DND-41 (cell line): ENCODE results near the gene RNASE13.

Experiments used
- ATAC-seq: fragments of 200-7000 bp; cut with Tn5 transposase; 3 replicates; pipeline ENCODE4 v1.9.1; 2021; ENCODE audit warnings: low read depth; ENCODE audit not compliant: insufficient read depth
- DNase-seq: peaks from one replicate; pipeline ENCODE4 v3.0.0-alpha.2; 2020
- H2AFZ ChIP-seq: 2 replicates; pipeline ENCODE4 v1.6.0; 2012; ENCODE audit warnings: low read depth, low read length
- H3K27ac ChIP-seq: 2 replicates; pipeline ENCODE4 v1.5.1; 2012; ENCODE audit warnings: low read length, inconsistent platforms
- H3K27me3 ChIP-seq: fragments of 200-600 bp; sonication (generic); 2 replicates; pipeline ENCODE4 v1.6.0; 2012; ENCODE audit warnings: low read length, mild to moderate bottlenecking, inconsistent platforms; ENCODE audit not compliant: insufficient read depth, poor library complexity
- H3K36me3 ChIP-seq: 2 replicates; pipeline ENCODE4 v1.5.1; 2012; ENCODE audit warnings: low read length, inconsistent platforms; ENCODE audit not compliant: insufficient read depth
- H3K4me1 ChIP-seq: 2 replicates; pipeline ENCODE4 v1.5.1; 2012; ENCODE audit warnings: mild to moderate bottlenecking, low read length; ENCODE audit not compliant: insufficient read depth
- H3K4me2 ChIP-seq: 2 replicates; pipeline ENCODE4 v1.6.0; 2012; ENCODE audit warnings: mild to moderate bottlenecking, moderate library complexity, low read length, inconsistent platforms; ENCODE audit not compliant: insufficient read depth
- H3K4me3 ChIP-seq, 2 experiments: fragments of 200-600 bp in 1 of 2; shearing (Covaris generic) in 1 of 2; 2 replicates each; pipeline ENCODE4 v1.5.1; 2012 to 2016; ENCODE audit warnings: inconsistent platforms in 2 of 2, low read length in 2 of 2, mild to moderate bottlenecking in 2 of 2, low read depth in 1 of 2, moderate library complexity in 1 of 2
- H3K79me2 ChIP-seq: 2 replicates; pipeline ENCODE4 v1.6.0; 2012; ENCODE audit warnings: low read length, inconsistent platforms; ENCODE audit not compliant: insufficient read depth
- H3K9ac ChIP-seq: 2 replicates; pipeline ENCODE4 v1.6.0; 2012; ENCODE audit warnings: low read depth, mild to moderate bottlenecking, inconsistent platforms, low read length, moderate library complexity
- H3K9me3 ChIP-seq: 2 replicates; pipeline ENCODE4 v1.5.1; 2012; ENCODE audit warnings: low read length, moderate library complexity, mild to moderate bottlenecking, inconsistent platforms; ENCODE audit not compliant: insufficient read depth, severe bottlenecking
- H4K20me1 ChIP-seq: 2 replicates; pipeline ENCODE4 v1.6.0; 2012; ENCODE audit warnings: low read length; ENCODE audit not compliant: insufficient read depth
- EZH2 ChIP-seq: IDR thresholded peaks from 3 replicates; pipeline ENCODE4 v1.6.1; 2012; ENCODE audit warnings: borderline replicate concordance, low read depth, mild to moderate bottlenecking, moderate library complexity, low read length, inconsistent platforms; ENCODE audit not compliant: severe bottlenecking
- TF ChIP-seq, protein P1 (sequence below): IDR thresholded peaks from 2 replicates; pipeline ENCODE4 v1.5.1; 2012; ENCODE audit warnings: borderline replicate concordance, low read length, moderate library complexity, mild to moderate bottlenecking; ENCODE audit not compliant: poor library complexity, severe bottlenecking; ENCODE audit errors: extremely low read depth

RNASE13 gene

DNA sequence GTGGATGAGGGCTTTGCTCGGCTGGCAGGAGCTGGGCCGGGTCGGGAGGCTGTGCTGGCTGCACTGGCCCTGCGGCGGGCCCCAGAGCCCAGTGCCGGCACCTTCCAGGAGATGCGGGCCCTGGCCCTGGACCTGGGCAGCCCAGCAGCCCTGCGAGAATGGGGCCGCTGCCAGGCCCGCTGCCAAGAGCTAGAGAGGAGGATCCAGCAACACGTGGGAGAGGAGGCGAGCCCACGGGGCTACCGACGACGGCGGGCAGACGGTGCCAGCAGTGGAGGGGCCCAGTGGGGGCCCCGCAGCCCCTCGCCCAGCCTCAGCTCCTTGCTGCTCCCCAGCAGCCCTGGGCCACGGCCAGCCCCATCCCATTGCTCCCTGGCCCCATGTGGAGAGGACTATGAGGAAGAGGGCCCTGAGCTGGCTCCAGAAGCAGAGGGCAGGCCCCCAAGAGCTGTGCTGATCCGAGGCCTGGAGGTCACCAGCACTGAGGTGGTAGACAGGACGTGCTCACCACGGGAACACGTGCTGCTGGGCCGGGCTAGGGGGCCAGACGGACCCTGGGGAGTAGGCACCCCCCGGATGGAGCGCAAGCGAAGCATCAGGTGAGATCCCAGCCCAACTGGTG, 47.0 kb upstream of the RNASE13 start:
- no peak for ATAC-seq
- no peaks in the 10 kb centered on the region for H3K4me1 ChIP-seq

DNA sequence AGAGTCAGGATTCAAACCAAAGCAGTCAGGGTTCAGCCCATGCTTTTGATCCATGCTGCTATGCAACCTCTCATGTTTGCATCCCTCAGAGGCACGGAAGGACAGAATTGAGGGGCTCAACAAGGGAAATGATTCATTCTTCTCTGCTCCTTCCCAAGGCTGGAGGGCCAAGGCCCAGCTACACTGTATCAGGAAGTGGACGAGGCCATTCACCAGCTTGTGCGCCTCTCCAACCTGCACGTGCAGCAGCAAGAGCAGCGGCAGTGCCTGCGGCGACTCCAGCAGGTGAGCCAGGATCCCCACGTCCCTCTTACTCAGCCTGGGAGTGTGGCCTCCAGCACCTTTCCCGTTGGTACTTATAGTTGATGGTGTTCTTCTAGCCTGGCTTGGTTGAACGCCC, 44.1 kb upstream of the RNASE13 start:
- ATAC-seq (no peak), DNase-seq (no peak)
- H3K36me3 ChIP-seq, result no peaks in the 10 kb centered on the region
- no peaks in the 10 kb centered on the region for H4K20me1 ChIP-seq
- no peak overlapping the region for H3K4me3 ChIP-seq
- H2AFZ ChIP-seq, result no peak overlapping the region
- H3K9me3 ChIP-seq, result no peaks in the 10 kb centered on the region
- no peak overlapping the region for H3K9ac ChIP-seq
- no peaks in the 10 kb centered on the region for H3K4me1 ChIP-seq
- no peak overlapping the region for H3K4me2 ChIP-seq
- no peak overlapping the region for H3K27ac ChIP-seq
- H3K79me2 ChIP-seq, result no peaks in the 10 kb centered on the region
- TF ChIP-seq, protein P1, sequence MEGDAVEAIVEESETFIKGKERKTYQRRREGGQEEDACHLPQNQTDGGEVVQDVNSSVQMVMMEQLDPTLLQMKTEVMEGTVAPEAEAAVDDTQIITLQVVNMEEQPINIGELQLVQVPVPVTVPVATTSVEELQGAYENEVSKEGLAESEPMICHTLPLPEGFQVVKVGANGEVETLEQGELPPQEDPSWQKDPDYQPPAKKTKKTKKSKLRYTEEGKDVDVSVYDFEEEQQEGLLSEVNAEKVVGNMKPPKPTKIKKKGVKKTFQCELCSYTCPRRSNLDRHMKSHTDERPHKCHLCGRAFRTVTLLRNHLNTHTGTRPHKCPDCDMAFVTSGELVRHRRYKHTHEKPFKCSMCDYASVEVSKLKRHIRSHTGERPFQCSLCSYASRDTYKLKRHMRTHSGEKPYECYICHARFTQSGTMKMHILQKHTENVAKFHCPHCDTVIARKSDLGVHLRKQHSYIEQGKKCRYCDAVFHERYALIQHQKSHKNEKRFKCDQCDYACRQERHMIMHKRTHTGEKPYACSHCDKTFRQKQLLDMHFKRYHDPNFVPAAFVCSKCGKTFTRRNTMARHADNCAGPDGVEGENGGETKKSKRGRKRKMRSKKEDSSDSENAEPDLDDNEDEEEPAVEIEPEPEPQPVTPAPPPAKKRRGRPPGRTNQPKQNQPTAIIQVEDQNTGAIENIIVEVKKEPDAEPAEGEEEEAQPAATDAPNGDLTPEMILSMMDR, result no peak
- no peak for TF ChIP-seq EZH2
- peaks cover 23% of the 10 kb centered on the region for H3K27me3 ChIP-seq

More for the DNA sequence above, 47.0 kb upstream of the RNASE13 start:
- H3K36me3 ChIP-seq, result no peaks in the 10 kb centered on the region
- DNase-seq, result no peak
- peaks cover 23% of the 10 kb centered on the region for H3K27me3 ChIP-seq
- H3K9ac ChIP-seq, result no peak overlapping the region
- H4K20me1 ChIP-seq, result no peaks in the 10 kb centered on the region
- H2AFZ ChIP-seq, result no peak overlapping the region
- H3K9me3 ChIP-seq, result no peaks in the 10 kb centered on the region
- no peak overlapping the region for H3K4me3 ChIP-seq
- no peak overlapping the region for H3K27ac ChIP-seq
- H3K79me2 ChIP-seq, result no peaks in the 10 kb centered on the region
- H3K4me2 ChIP-seq, result no peak overlapping the region
- TF ChIP-seq, protein P1, result no peak
- TF ChIP-seq EZH2, result no peak

DNA sequence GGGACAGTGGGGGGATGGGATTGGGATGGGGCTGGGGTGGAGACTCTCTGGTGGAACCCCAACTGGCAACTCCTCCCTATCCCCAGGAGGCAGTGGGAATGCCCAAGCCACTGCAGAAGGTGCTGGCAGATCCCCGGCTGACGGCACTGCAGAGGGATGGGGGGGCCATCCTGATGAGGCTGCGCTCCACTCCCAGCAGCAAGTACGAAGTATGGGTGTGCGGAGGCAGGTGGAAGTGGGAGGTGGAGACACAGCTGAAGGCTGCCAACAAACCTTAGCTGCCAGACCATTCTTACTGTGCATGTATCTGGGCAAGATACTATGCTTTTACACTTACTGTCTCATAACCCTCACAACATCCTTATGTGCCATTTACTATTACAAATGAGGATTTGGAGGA, 43.7 kb upstream of the RNASE13 start:
- Histone ChIP-seq H4K20me1 (no peaks in the 10 kb centered on the region), H3K9me3 (no peaks in the 10 kb centered on the region), H3K9ac (no peak overlapping the region), H2AFZ (no peak overlapping the region), H3K36me3 (no peaks in the 10 kb centered on the region), H3K4me2 (no peak overlapping the region), H3K27me3 (peaks cover 23% of the 10 kb centered on the region), H3K4me1 (no peaks in the 10 kb centered on the region), H3K4me3 (no peak overlapping the region), H3K79me2 (no peaks in the 10 kb centered on the region), H3K27ac (no peak overlapping the region)
- TF ChIP-seq EZH2, result no peak
- TF ChIP-seq, protein P1, result no peak
- DNase-seq (no peak), ATAC-seq (no peak)
